H9 (cell line): ENCODE data around the gene FAM174C. TPM values are rescaled to one million over a fixed set of nuclear protein-coding genes. Genes with fewer than 3 reads are reported as not detected.

Experiments used
- DNase-seq: peaks from one replicate; pipeline ENCODE4 v3.0.0-alpha.2; 2017
- H2AFZ ChIP-seq: one replicate; pipeline ENCODE4 v1.6.1; 2013; ENCODE audit warnings: mild to moderate bottlenecking, low read length, control low read depth, moderate library complexity
- H2AK5ac ChIP-seq: 2 replicates; pipeline ENCODE4 v1.6.1; 2013; ENCODE audit warnings: low read length, control low read depth, mixed read lengths; ENCODE audit not compliant: insufficient read length
- H2BK120ac ChIP-seq: one replicate; pipeline ENCODE4 v1.6.1; 2013; ENCODE audit warnings: low read depth, mild to moderate bottlenecking, low read length, control low read depth, inconsistent platforms; ENCODE audit not compliant: poor library complexity, severe bottlenecking
- H2BK12ac ChIP-seq: 2 replicates; pipeline ENCODE4 v1.6.1; 2013; ENCODE audit warnings: low read length, control low read depth, mixed read lengths, low read depth; ENCODE audit not compliant: insufficient read length
- H2BK15ac ChIP-seq: 2 replicates; pipeline ENCODE4 v1.6.1; 2013; ENCODE audit warnings: low read depth, low read length, control low read depth
- H2BK20ac ChIP-seq: one replicate; pipeline ENCODE4 v1.6.1; 2013; ENCODE audit warnings: low read depth, mild to moderate bottlenecking, low read length, control low read depth, inconsistent platforms; ENCODE audit not compliant: poor library complexity, severe bottlenecking
- H2BK5ac ChIP-seq: 2 replicates; pipeline ENCODE4 v1.6.1; 2013; ENCODE audit warnings: low read length, control low read depth, mixed read lengths; ENCODE audit not compliant: insufficient read length
- H3K14ac ChIP-seq: 2 replicates; pipeline ENCODE4 v1.6.1; 2013; ENCODE audit warnings: low read length, control low read depth; ENCODE audit not compliant: insufficient read depth
- H3K18ac ChIP-seq: 2 replicates; pipeline ENCODE4 v1.6.1; 2013; ENCODE audit warnings: low read depth, mild to moderate bottlenecking, mixed read lengths, low read length, control low read depth; ENCODE audit not compliant: insufficient read length
- H3K23ac ChIP-seq: 2 replicates; pipeline ENCODE4 v1.6.1; 2013; ENCODE audit warnings: low read length, control low read depth, mixed read lengths, low read depth; ENCODE audit not compliant: insufficient read length
- H3K23me2 ChIP-seq: 2 replicates; pipeline ENCODE4 v1.6.1; 2013; ENCODE audit warnings: low read depth, mild to moderate bottlenecking, mixed read lengths, low read length, control low read depth; ENCODE audit not compliant: insufficient read length, poor library complexity, severe bottlenecking
- H3K27ac ChIP-seq: 2 replicates; pipeline ENCODE4 v1.5.1; 2013; ENCODE audit warnings: low read length, control low read depth, mixed read lengths, low read depth; ENCODE audit not compliant: insufficient read length
- H3K27me3 ChIP-seq: 2 replicates; pipeline ENCODE4 v1.6.1; 2013; ENCODE audit warnings: low read length, control low read depth, inconsistent platforms; ENCODE audit not compliant: insufficient read depth
- H3K4ac ChIP-seq: 2 replicates; pipeline ENCODE4 v1.6.1; 2013; ENCODE audit warnings: low read depth, mild to moderate bottlenecking, control low read depth, inconsistent platforms, low read length, moderate library complexity
- H3K4me1 ChIP-seq: 2 replicates; pipeline ENCODE4 v1.6.1; 2013; ENCODE audit warnings: low read length, control low read depth, inconsistent platforms; ENCODE audit not compliant: insufficient read depth
- H3K4me2 ChIP-seq: 2 replicates; pipeline ENCODE4 v1.6.1; 2013; ENCODE audit warnings: low read length, control low read depth, mixed read lengths; ENCODE audit not compliant: insufficient read length, insufficient read depth
- H3K56ac ChIP-seq: 2 replicates; pipeline ENCODE4 v1.6.1; 2013; ENCODE audit warnings: low read depth, mild to moderate bottlenecking, mixed read lengths, low read length, control low read depth; ENCODE audit not compliant: insufficient read length
- H3K79me1 ChIP-seq: 2 replicates; pipeline ENCODE4 v1.6.1; 2013; ENCODE audit warnings: low read depth, mild to moderate bottlenecking, moderate library complexity, low read length, control low read depth, inconsistent platforms; ENCODE audit not compliant: insufficient read depth, poor library complexity, severe bottlenecking
- H3K79me2 ChIP-seq: 2 replicates; pipeline ENCODE4 v1.6.1; 2013; ENCODE audit warnings: low read length, control low read depth, inconsistent platforms; ENCODE audit not compliant: insufficient read depth
- H3K9ac ChIP-seq: 2 replicates; pipeline ENCODE4 v1.6.1; 2013; ENCODE audit warnings: low read length, control low read depth, mixed read lengths; ENCODE audit not compliant: insufficient read length; ENCODE audit errors: extremely low read depth
- H3K9me3 ChIP-seq: one replicate; pipeline ENCODE4 v1.6.1; 2013; ENCODE audit warnings: low read depth, low read length, inconsistent platforms; ENCODE audit not compliant: control insufficient read depth
- H3T11ph ChIP-seq: one replicate; pipeline ENCODE4 v1.6.1; 2013; ENCODE audit warnings: mild to moderate bottlenecking, low read length, control low read depth, inconsistent platforms
- H4K20me1 ChIP-seq: one replicate; pipeline ENCODE4 v1.6.1; 2013; ENCODE audit not compliant: control insufficient read depth, insufficient read length, insufficient read depth
- H4K5ac ChIP-seq: 2 replicates; pipeline ENCODE4 v1.6.1; 2013; ENCODE audit warnings: low read depth, mild to moderate bottlenecking, mixed read lengths, low read length, control low read depth; ENCODE audit not compliant: insufficient read length
- H4K8ac ChIP-seq: replicated peaks from 2 replicates; pipeline ENCODE4 v1.6.1; 2013; ENCODE audit warnings: low read length, control low read depth, mixed read lengths, low read depth; ENCODE audit not compliant: insufficient read length
- H4K91ac ChIP-seq: 2 replicates; pipeline ENCODE4 v1.6.1; 2013; ENCODE audit warnings: low read depth, mild to moderate bottlenecking, moderate library complexity, mixed read lengths, low read length, control low read depth; ENCODE audit not compliant: insufficient read length
- H3K27ac Mint-ChIP-seq, 3 experiments: 2 replicates in 2 of 3; 3 replicates in 1 of 3; pipeline ENCODE4 v1.8.0; 2020 to 2021; ENCODE audit warnings: mixed read lengths in 3 of 3, mild to moderate bottlenecking in 1 of 3, moderate library complexity in 1 of 3
- H3K27me3 Mint-ChIP-seq: 2 replicates; pipeline ENCODE4 v1.8.0; 2021; ENCODE audit warnings: low read depth, mild to moderate bottlenecking, moderate library complexity, mixed read lengths
- H3K36me3 Mint-ChIP-seq, 3 experiments: 2 replicates in 2 of 3; 3 replicates in 1 of 3; pipeline ENCODE4 v1.8.0; 2020 to 2021; ENCODE audit warnings: low read depth in 3 of 3, mixed read lengths in 3 of 3; ENCODE audit not compliant: insufficient read depth in 1 of 3
- H3K4me1 Mint-ChIP-seq, 2 experiments: 2 replicates each; pipeline ENCODE4 v1.8.0; 2020; ENCODE audit warnings: mixed read lengths in 2 of 2
- H3K4me3 Mint-ChIP-seq, 2 experiments: 2 replicates in 1 of 2; 3 replicates in 1 of 2; pipeline ENCODE4 v1.8.0; 2020 to 2021; ENCODE audit warnings: mild to moderate bottlenecking in 2 of 2, mixed read lengths in 2 of 2, moderate library complexity in 1 of 2
- H3K9me3 Mint-ChIP-seq, 2 experiments: 2 replicates in 1 of 2; 3 replicates in 1 of 2; pipeline ENCODE4 v1.8.0; 2020; ENCODE audit warnings: mild to moderate bottlenecking in 2 of 2, mixed read lengths in 2 of 2, moderate library complexity in 1 of 2
- WGBS: extraction: QIAGEN DNeasy Blood & Tissue Kit; methylation state at CpG from one replicate; pipeline ENCODE4 v1.1.7; 2013; ENCODE audit warnings: missing lambda C conversion rate, low lambda C conversion rate, mixed read lengths; ENCODE audit not compliant: insufficient read length; ENCODE audit errors: extremely low coverage; 5-methylcytosine and 5-hydroxymethylcytosine counted together
- total RNA-seq: library from RNA; stranded (reverse); gene quantifications from 2 replicates; pipeline ENCODE4 v1.2.1, GENCODE V29; 2021
- TF ChIP-seq, protein P1 (sequence below): fragments of 200-600 bp; sonication (generic); conservative IDR thresholded peaks from 3 replicates; pipeline ENCODE4 v1.8.0; 2021; ENCODE audit warnings: antibody characterized with exemption, mild to moderate bottlenecking

Gene FAM174C
- total RNA-seq, 1 experiment from 2014 or later = 63.0 TPM

GRCh38 chr19:1230783-1231489 lies 44.4 kb upstream of the FAM174C start:
- H4K91ac ChIP-seq = no peak overlapping the region
- H3K4me1 Mint-ChIP-seq = 0 out of 4 replicates have a peak, but pooled peaks cover 0 to 2% of the 10 kb centered on the region in 2 experiments
- H3K27ac Mint-ChIP-seq = no peak overlapping the region
- no peak overlapping the region for H3K14ac ChIP-seq
- H3K79me1 ChIP-seq = no peaks in the 10 kb centered on the region
- H3K4me3 Mint-ChIP-seq = no peak overlapping the region
- H3K18ac ChIP-seq = no peak overlapping the region
- no peaks in the 10 kb centered on the region for H3K4me1 ChIP-seq
- no peak overlapping the region for H2BK12ac ChIP-seq
- no peak overlapping the region for H3K9ac ChIP-seq
- no peak overlapping the region for H3K4ac ChIP-seq
- H2AK5ac ChIP-seq = no peak overlapping the region
- no peak overlapping the region for H2BK120ac ChIP-seq
- no peaks in the 10 kb centered on the region for H3K23me2 ChIP-seq
- no peak overlapping the region for H4K8ac ChIP-seq
- TF ChIP-seq, protein P1, sequence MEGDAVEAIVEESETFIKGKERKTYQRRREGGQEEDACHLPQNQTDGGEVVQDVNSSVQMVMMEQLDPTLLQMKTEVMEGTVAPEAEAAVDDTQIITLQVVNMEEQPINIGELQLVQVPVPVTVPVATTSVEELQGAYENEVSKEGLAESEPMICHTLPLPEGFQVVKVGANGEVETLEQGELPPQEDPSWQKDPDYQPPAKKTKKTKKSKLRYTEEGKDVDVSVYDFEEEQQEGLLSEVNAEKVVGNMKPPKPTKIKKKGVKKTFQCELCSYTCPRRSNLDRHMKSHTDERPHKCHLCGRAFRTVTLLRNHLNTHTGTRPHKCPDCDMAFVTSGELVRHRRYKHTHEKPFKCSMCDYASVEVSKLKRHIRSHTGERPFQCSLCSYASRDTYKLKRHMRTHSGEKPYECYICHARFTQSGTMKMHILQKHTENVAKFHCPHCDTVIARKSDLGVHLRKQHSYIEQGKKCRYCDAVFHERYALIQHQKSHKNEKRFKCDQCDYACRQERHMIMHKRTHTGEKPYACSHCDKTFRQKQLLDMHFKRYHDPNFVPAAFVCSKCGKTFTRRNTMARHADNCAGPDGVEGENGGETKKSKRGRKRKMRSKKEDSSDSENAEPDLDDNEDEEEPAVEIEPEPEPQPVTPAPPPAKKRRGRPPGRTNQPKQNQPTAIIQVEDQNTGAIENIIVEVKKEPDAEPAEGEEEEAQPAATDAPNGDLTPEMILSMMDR = no peak
- H3T11ph ChIP-seq = no peak overlapping the region
- H3K27me3 ChIP-seq = no peaks in the 10 kb centered on the region
- H3K27ac ChIP-seq = no peak overlapping the region
- no peak overlapping the region for H2BK5ac ChIP-seq
- no peak for DNase-seq
- H3K27me3 Mint-ChIP-seq = no peaks in the 10 kb centered on the region
- H4K5ac ChIP-seq = no peak overlapping the region
- H3K9me3 ChIP-seq = no peaks in the 10 kb centered on the region
- H3K56ac ChIP-seq = no peak overlapping the region
- no peaks in the 10 kb centered on the region for H3K9me3 Mint-ChIP-seq
- WGBS = no CpG with 5 or more reads among the region's 38 CpGs
- H3K79me2 ChIP-seq = no peaks in the 10 kb centered on the region
- no peak overlapping the region for H2BK15ac ChIP-seq
- H3K4me2 ChIP-seq = no peak overlapping the region
- peaks cover 2 to 33% (median 22%) of the 10 kb centered on the region in 3 experiments; a peak in 5 of 7 replicates for H3K36me3 Mint-ChIP-seq
- no peak overlapping the region for H3K23ac ChIP-seq
- H2BK20ac ChIP-seq = no peak overlapping the region
- H2AFZ ChIP-seq = no peak overlapping the region
- H4K20me1 ChIP-seq = no peaks in the 10 kb centered on the region
